ENCODE results near the gene RENBP. TPM values are rescaled to one million over a fixed set of nuclear protein-coding genes. Genes with fewer than 3 reads are reported as not detected.

The RENBP gene
- total RNA-seq, 1 donor from 2014 or later = 4.2 TPM

- H3K4me1 ChIP-seq = peaks cover 18% of the 10 kb centered on the region
- H3K4me3 ChIP-seq = no peak within 1 kb of the TSS
- no peak for TF ChIP-seq POLR2AphosphoS5 (IDR thresholded peaks at IDR 0.05; ENCODE audit: insufficient read depth in 1 of 2, low read depth in 1 of 2)
- TF ChIP-seq POLR2A (IDR thresholded peaks at IDR 0.05) = no peak
- TF ChIP-seq CTCF (IDR thresholded peaks at IDR 0.05) = no peak
- intact Hi-C loops (cut with DNase I) = no loop called here
- no peaks in the 10 kb centered on the region for H3K36me3 ChIP-seq
- no peaks in the 10 kb centered on the region for H3K27me3 ChIP-seq
- DNase-seq (ENCODE audit: extremely low spot score in 2 of 2) = no peak
- H3K9me3 ChIP-seq = no peaks in the 10 kb centered on the region
- H3K27ac ChIP-seq = peak within 1 kb of the TSS; percentile 39
These were observed 40.2 kb downstream of the RENBP start, which contains the start of gene AVPR2 for GRCh38 chrX:153903991-153904957. TSS of gene AVPR2 (plus strand) at chrX:153904673. CDS start at chrX:153905146, 473 bp downstream.

GRCh38 chrX:153903238-153903980 lies 41.0 kb downstream of the RENBP start:
- no peak for DNase-seq (ENCODE audit: extremely low spot score in 2 of 2)
- Histone ChIP-seq H3K9me3 (no peaks in the 10 kb centered on the region), H3K4me1 (peaks cover 18% of the 10 kb centered on the region), H3K27me3 (no peaks in the 10 kb centered on the region), H3K27ac (peak overlapping the region; percentile 39), H3K4me3 (no peak overlapping the region), H3K36me3 (no peaks in the 10 kb centered on the region)
- no peak for TF ChIP-seq CTCF (IDR thresholded peaks at IDR 0.05)
- no peak for TF ChIP-seq POLR2AphosphoS5 (IDR thresholded peaks at IDR 0.05; ENCODE audit: insufficient read depth in 1 of 2, low read depth in 1 of 2)
- TF ChIP-seq POLR2A (IDR thresholded peaks at IDR 0.05) = no peak
- intact Hi-C loops (cut with DNase I) = no loop called here

GRCh38 chrX:153902385-153902784 lies 42.1 kb downstream of the RENBP start:
- no peak for TF ChIP-seq POLR2A (IDR thresholded peaks at IDR 0.05)
- no peak for TF ChIP-seq CTCF (IDR thresholded peaks at IDR 0.05)
- TF ChIP-seq POLR2AphosphoS5 (IDR thresholded peaks at IDR 0.05; ENCODE audit: insufficient read depth in 1 of 2, low read depth in 1 of 2) = no peak
- no peak for DNase-seq (ENCODE audit: extremely low spot score in 2 of 2)
- H3K27me3 ChIP-seq = no peaks in the 10 kb centered on the region
- intact Hi-C loops (cut with DNase I) = no loop called here
- H3K4me1 ChIP-seq = peaks cover 18% of the 10 kb centered on the region
- H3K36me3 ChIP-seq = no peaks in the 10 kb centered on the region
- H3K27ac ChIP-seq = peak overlapping the region; percentile 17
- no peak overlapping the region for H3K4me3 ChIP-seq
- H3K9me3 ChIP-seq = no peaks in the 10 kb centered on the region

GRCh38 chrX:153901753-153902140 lies 42.7 kb downstream of the RENBP start:
- no peaks in the 10 kb centered on the region for H3K27me3 ChIP-seq
- DNase-seq (ENCODE audit: extremely low spot score in 2 of 2) = no peak
- TF ChIP-seq CTCF (IDR thresholded peaks at IDR 0.05) = no peak
- no peak for TF ChIP-seq POLR2A (IDR thresholded peaks at IDR 0.05)
- TF ChIP-seq POLR2AphosphoS5 (IDR thresholded peaks at IDR 0.05; ENCODE audit: insufficient read depth in 1 of 2, low read depth in 1 of 2) = no peak
- intact Hi-C loops (cut with DNase I) = no loop called here
- no peaks in the 10 kb centered on the region for H3K9me3 ChIP-seq
- no peak overlapping the region for H3K27ac ChIP-seq
- H3K4me1 ChIP-seq = peaks cover 18% of the 10 kb centered on the region
- H3K36me3 ChIP-seq = no peaks in the 10 kb centered on the region
- H3K4me3 ChIP-seq = no peak overlapping the region
